B cell (primary cell): ENCODE results near the gene GAMT. TPM values are rescaled to one million over a fixed set of nuclear protein-coding genes. Genes with fewer than 3 reads are reported as not detected.

ENCODE experiments used
- ATAC-seq: fragments of 200-7000 bp; cut with Tn5 transposase; one replicate; pipeline ENCODE4 v1.10.0; 2021; ENCODE audit warnings: low read depth, mild to moderate bottlenecking, moderate number of reproducible peaks, moderate library complexity
- CTCF ChIA-PET: fragments of 350-600 bp; sonication (Branson Sonifier 250); formaldehyde crosslinking; loops from one replicate; lab custom pipeline; 2021; ENCODE audit warnings: antibody characterized with exemption, inconsistent platforms; lab: Charles Lee
- POLR2A ChIA-PET: fragments of 350-600 bp; sonication (Branson Sonifier 250); formaldehyde crosslinking; loops from one replicate; lab custom pipeline; 2021; ENCODE audit warnings: antibody characterized with exemption; lab: Charles Lee
- DNase-seq: peaks from one replicate; pipeline ENCODE4 v3.0.0; 2013
- H2AFZ ChIP-seq: 2 replicates; pipeline ENCODE4 v1.6.1; 2012; ENCODE audit warnings: mild to moderate bottlenecking, low read depth, low read length; ENCODE audit not compliant: insufficient read depth, poor library complexity, severe bottlenecking
- H3K27ac ChIP-seq, 2 donors: 1 replicate in 1 of 2; 2 replicates in 1 of 2; pipeline ENCODE4 v1.5.1; 2012 to 2013; ENCODE audit warnings: low read length in 2 of 2, mild to moderate bottlenecking in 2 of 2, moderate library complexity in 1 of 2
- H3K27me3 ChIP-seq, 4 experiments: fragments of 200-600 bp in 1 of 4; sonication (generic) in 1 of 4; replicated peaks in 1 of 4; 1 replicate in 2 of 4; 2 replicates in 2 of 4; pipeline versions ENCODE4 v1.6.1 to v1.7.0; 2013 to 2016; ENCODE audit warnings: low read length in 3 of 4, mild to moderate bottlenecking in 2 of 4, mixed read lengths in 1 of 4, moderate library complexity in 1 of 4; ENCODE audit not compliant: insufficient read depth in 4 of 4, control insufficient read depth in 3 of 4; ENCODE audit errors: control extremely low read depth in 1 of 4
- H3K36me3 ChIP-seq, 2 experiments: replicated peaks in 1 of 2; 1 replicate in 1 of 2; 2 replicates in 1 of 2; pipeline versions ENCODE4 v1.6.1 to v1.7.1; 2013; ENCODE audit warnings: low read length in 1 of 2; ENCODE audit not compliant: insufficient read depth in 2 of 2, control insufficient read depth in 1 of 2; ENCODE audit errors: control extremely low read depth in 1 of 2, extremely low read depth in 1 of 2
- H3K4me1 ChIP-seq, 2 donors: fragments of 200-600 bp in 1 of 2; sonication (generic) in 1 of 2; 1 replicate in 1 of 2; 2 replicates in 1 of 2; pipeline versions ENCODE4 v1.5.1 to v1.6.1; 2013 to 2017; ENCODE audit warnings: low read length in 2 of 2; ENCODE audit not compliant: control insufficient read depth in 2 of 2, insufficient read depth in 2 of 2
- H3K4me2 ChIP-seq: replicated peaks from 2 replicates; pipeline ENCODE3; 2012; ENCODE audit warnings: mild to moderate bottlenecking, low read depth, low read length; ENCODE audit not compliant: poor library complexity, severe bottlenecking
- H3K4me3 ChIP-seq, 5 experiments: fragments of 200-600 bp in 1 of 5; sonication (generic) in 1 of 5; 1 replicate in 3 of 5; 2 replicates in 2 of 5; pipeline versions ENCODE4 v1.5.1 to v1.7.0; 2011 to 2016; ENCODE audit warnings: low read length in 4 of 5, mild to moderate bottlenecking in 4 of 5, low read depth in 2 of 5, control low read depth in 1 of 5, moderate library complexity in 1 of 5; ENCODE audit not compliant: insufficient read depth in 1 of 5; ENCODE audit errors: control extremely low read depth in 1 of 5, extremely low read depth in 1 of 5
- H3K79me2 ChIP-seq: fragments of 200-600 bp; sonication (generic); one replicate; pipeline ENCODE4 v1.6.0; 2016; ENCODE audit warnings: low read length; ENCODE audit not compliant: control insufficient read depth, insufficient read depth
- H3K9ac ChIP-seq: fragments of 200-600 bp; sonication (generic); 2 replicates; pipeline ENCODE4 v1.6.1; 2017; ENCODE audit warnings: mild to moderate bottlenecking, low read length, moderate library complexity
- H3K9me3 ChIP-seq, 3 donors: one replicate each; pipeline versions ENCODE4 v1.6.1 to v1.7.1; 2013; ENCODE audit warnings: low read length in 2 of 3; ENCODE audit not compliant: control insufficient read depth in 2 of 3, insufficient read depth in 1 of 3; ENCODE audit errors: control extremely low read depth in 1 of 3
- H4K20me1 ChIP-seq: 2 replicates; pipeline ENCODE4 v1.6.0; 2012; ENCODE audit warnings: mild to moderate bottlenecking, low read length; ENCODE audit not compliant: insufficient read depth, control insufficient read depth, poor library complexity, severe bottlenecking
- H3K27ac Mint-ChIP-seq: one replicate; pipeline ENCODE4 v1.8.0; 2021; ENCODE audit warnings: mixed read lengths
- H3K27me3 Mint-ChIP-seq: one replicate; pipeline ENCODE4 v1.8.0; 2021; ENCODE audit warnings: mixed read lengths
- H3K4me1 Mint-ChIP-seq: one replicate; pipeline ENCODE4 v1.8.0; 2021; ENCODE audit warnings: mixed read lengths
- H3K4me3 Mint-ChIP-seq: one replicate; pipeline ENCODE4 v1.8.0; 2021; ENCODE audit warnings: mixed read lengths
- H3K9me3 Mint-ChIP-seq: one replicate; pipeline ENCODE4 v1.8.0; 2022; ENCODE audit warnings: mixed read lengths; ENCODE audit not compliant: insufficient read depth
- EZH2 ChIP-seq: IDR thresholded peaks from 2 replicates; pipeline ENCODE4 v1.6.1; 2012; ENCODE audit warnings: borderline replicate concordance, low read depth, mild to moderate bottlenecking, moderate library complexity, low read length; ENCODE audit not compliant: insufficient read depth, poor library complexity, severe bottlenecking
- WGBS: methylation state at CpG from one replicate; pipeline ENCODE4 v1.1.5; 2013; ENCODE audit warnings: missing lambda C conversion rate; ENCODE audit not compliant: insufficient coverage; 5-methylcytosine and 5-hydroxymethylcytosine counted together
- intact Hi-C: fragments of 100-400 bp; cut with micrococcal nuclease; formaldehyde crosslinking; loops from one replicate; pipeline ENCODE4 v1.10.0; 2022
- polyA plus RNA-seq: library from polyadenylated mRNA; depleted of rRNA; stranded (reverse); fragments of >200 nt; gene quantifications from 2 replicates; pipeline ENCODE4 v1.2.3, GENCODE V29; 2012
- total RNA-seq, 2 donors: library from RNA; stranded (reverse); fragments of 120-200 nt in 1 of 2; gene quantifications; 1 replicate in 1 of 2; 2 replicates in 1 of 2; pipeline versions ENCODE4 v1.2.3 to v1.2.4, GENCODE V29; 2013 to 2022
- TF ChIP-seq, protein P1 (sequence below): fragments of 200-600 bp; IDR thresholded peaks from one replicate; pipeline ENCODE4 v1.8.0; 2022; ENCODE audit warnings: antibody characterized with exemption, mild to moderate bottlenecking

GAMT gene
- total and polyA plus RNA-seq, 2 donors (not counting 1 experiment from before 2014, with no cell fraction given) = 8.8 to 12.1 TPM

DNA sequence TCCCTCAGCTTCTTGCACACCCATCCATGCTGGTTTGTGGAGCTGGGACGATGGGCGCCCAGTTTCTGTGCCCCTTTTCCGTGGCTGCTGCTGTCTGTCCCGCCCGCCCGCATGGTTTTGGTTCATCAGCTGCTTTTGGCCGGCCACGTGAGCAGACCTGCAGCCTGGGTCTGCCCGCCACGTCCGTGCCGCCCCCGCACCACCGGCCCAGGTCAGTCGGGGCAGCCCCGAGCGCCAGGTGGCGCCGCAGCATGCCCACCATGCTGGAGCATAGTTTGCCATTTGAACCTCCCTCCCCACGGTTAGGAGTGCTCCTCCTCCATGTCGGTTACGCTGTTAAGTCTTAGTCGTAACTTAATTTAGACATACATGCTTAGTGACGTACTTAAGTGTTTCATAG is 21.6 kb upstream of the GAMT start:
- Histone ChIP-seq H4K20me1 (peaks cover 94% of the 10 kb centered on the region), H3K4me1 (no peaks in the 10 kb centered on the region), H3K79me2 (peaks cover 66% of the 10 kb centered on the region), H3K36me3 (peaks cover 0 to 73% of the 10 kb centered on the region in 2 experiments), H3K9me3 (no peaks in the 10 kb centered on the region), H3K4me3 (no peak overlapping the region), H3K27ac (no peak overlapping the region), H2AFZ (no peak overlapping the region), H3K9ac (no peak overlapping the region), H3K27me3 (no peaks in the 10 kb centered on the region), H3K4me2 (no peak overlapping the region)
- TF ChIP-seq EZH2 = no peak
- Mint-ChIP-seq H3K4me1 (no peaks in the 10 kb centered on the region), H3K4me3 (no peak overlapping the region), H3K27ac (no peak overlapping the region), H3K27me3 (no peaks in the 10 kb centered on the region), H3K9me3 (no peaks in the 10 kb centered on the region)
- DNase-seq (no peak), ATAC-seq (no peak)
- ChIA-PET POLR2A (no interaction called here), CTCF (no interaction called here)
- intact Hi-C loops = no loop called here
- 96% methylated on average over 19 of the region's 24 CpGs for WGBS

DNA sequence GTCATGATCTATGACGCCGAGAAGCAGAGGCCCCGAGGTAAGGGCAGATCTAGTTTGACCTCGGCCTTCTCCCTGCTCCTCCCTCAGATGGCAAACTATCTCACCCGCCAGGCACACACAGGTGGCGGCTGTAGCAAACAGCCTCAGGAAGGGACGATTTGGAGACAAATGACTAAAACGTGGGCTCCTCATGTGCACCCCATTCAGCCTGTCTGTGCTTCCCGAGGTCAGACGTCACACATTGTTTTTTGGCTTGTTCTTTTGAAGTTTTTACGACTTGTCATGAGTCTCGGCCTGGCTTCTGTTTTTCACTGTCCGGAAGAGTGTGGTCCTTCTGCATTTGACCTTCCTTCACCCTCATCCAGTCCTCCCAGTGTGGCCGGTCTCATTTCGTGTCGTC is 21.0 kb upstream of the GAMT start:
- intact Hi-C loops = no loop called here
- H3K4me3 Mint-ChIP-seq = no peak overlapping the region
- H3K36me3 ChIP-seq = peaks cover 0 to 76% of the 10 kb centered on the region in 2 experiments
- TF ChIP-seq, protein P1, sequence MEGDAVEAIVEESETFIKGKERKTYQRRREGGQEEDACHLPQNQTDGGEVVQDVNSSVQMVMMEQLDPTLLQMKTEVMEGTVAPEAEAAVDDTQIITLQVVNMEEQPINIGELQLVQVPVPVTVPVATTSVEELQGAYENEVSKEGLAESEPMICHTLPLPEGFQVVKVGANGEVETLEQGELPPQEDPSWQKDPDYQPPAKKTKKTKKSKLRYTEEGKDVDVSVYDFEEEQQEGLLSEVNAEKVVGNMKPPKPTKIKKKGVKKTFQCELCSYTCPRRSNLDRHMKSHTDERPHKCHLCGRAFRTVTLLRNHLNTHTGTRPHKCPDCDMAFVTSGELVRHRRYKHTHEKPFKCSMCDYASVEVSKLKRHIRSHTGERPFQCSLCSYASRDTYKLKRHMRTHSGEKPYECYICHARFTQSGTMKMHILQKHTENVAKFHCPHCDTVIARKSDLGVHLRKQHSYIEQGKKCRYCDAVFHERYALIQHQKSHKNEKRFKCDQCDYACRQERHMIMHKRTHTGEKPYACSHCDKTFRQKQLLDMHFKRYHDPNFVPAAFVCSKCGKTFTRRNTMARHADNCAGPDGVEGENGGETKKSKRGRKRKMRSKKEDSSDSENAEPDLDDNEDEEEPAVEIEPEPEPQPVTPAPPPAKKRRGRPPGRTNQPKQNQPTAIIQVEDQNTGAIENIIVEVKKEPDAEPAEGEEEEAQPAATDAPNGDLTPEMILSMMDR = no peak
- no peak for TF ChIP-seq EZH2
- DNase-seq (no peak), ATAC-seq (no peak)
- ChIA-PET POLR2A (no interaction called here), CTCF (no interaction called here)
- H3K9me3 Mint-ChIP-seq = no peaks in the 10 kb centered on the region
- H3K27ac Mint-ChIP-seq = no peak overlapping the region
- H2AFZ ChIP-seq = no peak overlapping the region
- peaks cover 71% of the 10 kb centered on the region for H3K79me2 ChIP-seq
- H3K9me3 ChIP-seq = no peaks in the 10 kb centered on the region
- H4K20me1 ChIP-seq = peaks cover 94% of the 10 kb centered on the region
- H3K4me2 ChIP-seq = no peak overlapping the region
- H3K27me3 ChIP-seq = no peaks in the 10 kb centered on the region
- no peak overlapping the region for H3K4me3 ChIP-seq
- whole genome bisulfite sequencing = 94% methylated on average over 13 of the region's 16 CpGs
- no peaks in the 10 kb centered on the region for H3K4me1 ChIP-seq
- H3K9ac ChIP-seq = no peak overlapping the region
- H3K27me3 Mint-ChIP-seq = no peaks in the 10 kb centered on the region
- H3K27ac ChIP-seq = no peak overlapping the region
- peaks cover 3% of the 10 kb centered on the region for H3K4me1 Mint-ChIP-seq
